Lower lobe of right lung (tissue), 2 donors: ENCODE measurements around the gene FAM72C. TPM values are rescaled to one million over a fixed set of nuclear protein-coding genes. Genes with fewer than 3 reads are reported as not detected.
"Not testable (repeated sequence)": the region's sequence is repeated elsewhere in the genome, so short reads cannot be mapped to it uniquely, and the experiment has no call there.

Experiments
- ATAC-seq, 2 donors: fragments of 200-7000 bp; cut with Tn5 transposase; one replicate each; pipeline ENCODE4 v1.9.1; 2020 to 2022; ENCODE audit warnings: mild to moderate bottlenecking in 2 of 2, moderate library complexity in 2 of 2
- DNase-seq: peaks from one replicate; pipeline ENCODE4 v3.0.0-alpha.2; 2020
- H3K27ac ChIP-seq: fragments of 200-600 bp; one replicate; pipeline ENCODE4 v1.8.0; 2022
- H3K27me3 ChIP-seq: fragments of 200-600 bp; one replicate; pipeline ENCODE4 v1.8.0; 2022; ENCODE audit warnings: low read depth
- H3K36me3 ChIP-seq: fragments of 200-600 bp; one replicate; pipeline ENCODE4 v1.8.0; 2022; ENCODE audit warnings: mild to moderate bottlenecking
- H3K4me1 ChIP-seq: fragments of 200-600 bp; one replicate; pipeline ENCODE4 v1.8.0; 2022
- H3K4me3 ChIP-seq: fragments of 200-600 bp; one replicate; pipeline ENCODE4 v1.8.0; 2022; ENCODE audit warnings: mild to moderate bottlenecking
- H3K9me3 ChIP-seq: fragments of 200-600 bp; one replicate; pipeline ENCODE4 v1.8.0; 2022
- CTCF ChIP-seq: fragments of 200-600 bp; IDR thresholded peaks from one replicate; pipeline ENCODE4 v1.8.0; 2022; ENCODE audit warnings: antibody characterized with exemption, mild to moderate bottlenecking
- intact Hi-C: fragments of 100-400 bp; cut with DNase I; formaldehyde crosslinking; loops from one replicate; pipeline ENCODE4 v1.11.0; 2022
- total RNA-seq: library from RNA; stranded (reverse); fragmentation: NEBNext Ultra II Directional; extraction: Animal tissue kit (Norgen Biotek cat#: 25700); gene quantifications from one replicate; pipeline ENCODE4 v1.2.1, GENCODE V29; 2021
- donor health status: DM: no; HTN: yes; CAD: no; lungs with severe emphysema.

FAM72C gene
- total RNA-seq, 1 donor from 2014 or later, result not detected

- ATAC-seq, result peak; percentile 66 to 82
Observed at GRCh38 chr1:143936457-143937115, 35.2 kb downstream of the FAM72C start.

GRCh38 chr1:143919127-143919526, 52.7 kb downstream of the FAM72C start:
- peak in 1 of 2 donors; percentile 43 for ATAC-seq
- H3K27me3 ChIP-seq, H3K36me3 ChIP-seq, H3K4me3 ChIP-seq, H3K4me1 ChIP-seq, DNase-seq, H3K27ac ChIP-seq, intact Hi-C loops, H3K9me3 ChIP-seq: not testable (repeated sequence)

More at GRCh38 chr1:143936457-143937115, 35.2 kb downstream of the FAM72C start:
- DNase-seq, H3K4me3 ChIP-seq, H3K27ac ChIP-seq, H3K4me1 ChIP-seq, H3K27me3 ChIP-seq, intact Hi-C loops, H3K9me3 ChIP-seq, H3K36me3 ChIP-seq: not testable (repeated sequence)
- TF ChIP-seq CTCF, result peak; percentile 50

- H3K27ac ChIP-seq, DNase-seq, H3K27me3 ChIP-seq, H3K9me3 ChIP-seq, H3K4me3 ChIP-seq, intact Hi-C loops, ATAC-seq, H3K36me3 ChIP-seq, H3K4me1 ChIP-seq: not testable (repeated sequence)
Observed at GRCh38 chr1:143918552-143918951, 53.2 kb downstream of the FAM72C start.

- intact Hi-C loops, H3K4me3 ChIP-seq, DNase-seq, H3K27ac ChIP-seq, H3K36me3 ChIP-seq, H3K4me1 ChIP-seq, ATAC-seq, H3K9me3 ChIP-seq, H3K27me3 ChIP-seq: not testable (repeated sequence)
Observed at GRCh38 chr1:143913705-143914104, 58.1 kb downstream of the FAM72C start.
